Measurements from ENCODE around the gene TEX14.

DNA sequence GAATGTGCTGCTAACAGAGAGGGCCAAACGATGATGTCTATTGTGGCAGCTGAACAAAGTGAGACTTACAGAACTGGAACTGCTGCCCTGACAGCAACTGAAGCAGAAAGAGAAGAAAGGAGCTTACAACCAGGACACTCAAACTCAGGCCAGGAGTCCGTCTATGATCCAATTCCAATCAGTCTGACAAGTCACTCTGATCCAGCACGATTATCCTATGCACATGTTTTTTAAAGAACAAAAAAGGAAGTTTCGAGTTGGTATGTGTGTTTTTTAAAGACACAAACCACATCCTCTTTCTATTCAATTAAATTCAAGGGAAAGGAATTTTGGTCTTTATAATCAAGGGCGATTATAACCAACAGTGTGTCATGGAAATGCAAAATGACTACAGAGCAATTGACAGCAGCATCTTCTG is 135.0 kb downstream of the TEX14 start:
- TF ChIP-seq, protein P1, sequence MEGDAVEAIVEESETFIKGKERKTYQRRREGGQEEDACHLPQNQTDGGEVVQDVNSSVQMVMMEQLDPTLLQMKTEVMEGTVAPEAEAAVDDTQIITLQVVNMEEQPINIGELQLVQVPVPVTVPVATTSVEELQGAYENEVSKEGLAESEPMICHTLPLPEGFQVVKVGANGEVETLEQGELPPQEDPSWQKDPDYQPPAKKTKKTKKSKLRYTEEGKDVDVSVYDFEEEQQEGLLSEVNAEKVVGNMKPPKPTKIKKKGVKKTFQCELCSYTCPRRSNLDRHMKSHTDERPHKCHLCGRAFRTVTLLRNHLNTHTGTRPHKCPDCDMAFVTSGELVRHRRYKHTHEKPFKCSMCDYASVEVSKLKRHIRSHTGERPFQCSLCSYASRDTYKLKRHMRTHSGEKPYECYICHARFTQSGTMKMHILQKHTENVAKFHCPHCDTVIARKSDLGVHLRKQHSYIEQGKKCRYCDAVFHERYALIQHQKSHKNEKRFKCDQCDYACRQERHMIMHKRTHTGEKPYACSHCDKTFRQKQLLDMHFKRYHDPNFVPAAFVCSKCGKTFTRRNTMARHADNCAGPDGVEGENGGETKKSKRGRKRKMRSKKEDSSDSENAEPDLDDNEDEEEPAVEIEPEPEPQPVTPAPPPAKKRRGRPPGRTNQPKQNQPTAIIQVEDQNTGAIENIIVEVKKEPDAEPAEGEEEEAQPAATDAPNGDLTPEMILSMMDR (IDR thresholded peaks at IDR 0.05) = no peak
- TF ChIP-seq POLR2A (IDR thresholded peaks at IDR 0.05) = no peak
